ENCODE results near the gene IRF2BPL.

The IRF2BPL gene

GRCh38 chr14:77032844-77033621, 4.5 kb upstream of the IRF2BPL start:
- peak; percentile 98 for DNase-seq
- peak overlapping the region; percentile 77 for H2AFZ ChIP-seq (ENCODE audit: insufficient read depth, low read length, poor library complexity)
- peak overlapping the region; percentile 88 for H2AK5ac ChIP-seq (ENCODE audit: low read length)
- peak overlapping the region; percentile 95 for H2BK120ac ChIP-seq (ENCODE audit: insufficient read depth, low read length, poor library complexity)
- peak overlapping the region; percentile 88 for H4K8ac ChIP-seq (ENCODE audit: low read depth, low read length)
- H2BK5ac ChIP-seq (ENCODE audit: low read depth, low read length, poor library complexity), result peak overlapping the region; percentile 68
- peak overlapping the region; percentile 87 for H3K4ac ChIP-seq (ENCODE audit: low read depth, low read length)
- peak overlapping the region; percentile 96 for H3K18ac ChIP-seq (ENCODE audit: low read length)
- no peak overlapping the region for H3K4me3 ChIP-seq (ENCODE audit: low read depth, low read length)
- H2BK12ac ChIP-seq (ENCODE audit: low read length), result peak overlapping the region; percentile 91
- H3K9me3 ChIP-seq (ENCODE audit: insufficient read depth, low read depth, low read length), result no peaks in the 10 kb centered on the region
- H4K12ac ChIP-seq (ENCODE audit: low read depth, low read length), result peak overlapping the region; percentile 65
- H3K79me2 ChIP-seq (ENCODE audit: control insufficient read depth, insufficient read depth, low read length, poor library complexity), result peaks cover 10% of the 10 kb centered on the region
- no peaks in the 10 kb centered on the region for H3K27me3 ChIP-seq (ENCODE audit: insufficient read depth, low read length)
- H3K23ac ChIP-seq (ENCODE audit: low read length), result no peak overlapping the region
- H3K4me2 ChIP-seq (ENCODE audit: low read length), result peak overlapping the region; percentile 67
- H3K36me3 ChIP-seq (ENCODE audit: control insufficient read depth in 1 of 2, insufficient read depth in 2 of 2, low read length in 2 of 2), result no peaks in the 10 kb centered on the region
- peak overlapping the region; percentile 76 for H3K14ac ChIP-seq (ENCODE audit: low read length)
- peak overlapping the region; percentile 95 for H4K91ac ChIP-seq (ENCODE audit: low read depth, low read length)
- H3K4me1 ChIP-seq (ENCODE audit: control insufficient read depth in 1 of 2, insufficient read depth in 2 of 2, low read length in 2 of 2), result peaks cover 23 to 30% of the 10 kb centered on the region in 2 experiments
- peak overlapping the region; percentile 62 for H3K9ac ChIP-seq (ENCODE audit: low read length)
- no CpG with 5 or more reads among the region's 50 CpGs for WGBS (ENCODE audit: extremely low coverage, insufficient coverage, insufficient read length)
- H3K79me1 ChIP-seq (ENCODE audit: low read length), result peaks cover 28% of the 10 kb centered on the region
- peak overlapping the region; percentile 94 for H3K27ac ChIP-seq (ENCODE audit: low read depth, low read length)

- peak overlapping the region; percentile 91 for H2BK12ac ChIP-seq (ENCODE audit: low read length)
- peak overlapping the region; percentile 67 for H3K4me2 ChIP-seq (ENCODE audit: low read length)
- no CpG with 5 or more reads among the region's 12 CpGs for WGBS (ENCODE audit: extremely low coverage, insufficient coverage, insufficient read length)
- H4K12ac ChIP-seq (ENCODE audit: low read depth, low read length), result peak overlapping the region; percentile 65
- no peaks in the 10 kb centered on the region for H3K9me3 ChIP-seq (ENCODE audit: insufficient read depth, low read depth, low read length)
- H3K23ac ChIP-seq (ENCODE audit: low read length), result no peak overlapping the region
- H4K8ac ChIP-seq (ENCODE audit: low read depth, low read length), result peak overlapping the region; percentile 88
- H3K4ac ChIP-seq (ENCODE audit: low read depth, low read length), result peak overlapping the region; percentile 87
- DNase-seq, result no peak
- H3K79me2 ChIP-seq (ENCODE audit: control insufficient read depth, insufficient read depth, low read length, poor library complexity), result peaks cover 14% of the 10 kb centered on the region
- peak overlapping the region; percentile 94 for H3K27ac ChIP-seq (ENCODE audit: low read depth, low read length)
- no peak overlapping the region for H3K4me3 ChIP-seq (ENCODE audit: low read depth, low read length)
- peak overlapping the region; percentile 96 for H3K18ac ChIP-seq (ENCODE audit: low read length)
- H3K14ac ChIP-seq (ENCODE audit: low read length), result peak overlapping the region; percentile 76
- no peaks in the 10 kb centered on the region for H3K27me3 ChIP-seq (ENCODE audit: insufficient read depth, low read length)
- H3K79me1 ChIP-seq (ENCODE audit: low read length), result peaks cover 31% of the 10 kb centered on the region
- H2BK120ac ChIP-seq (ENCODE audit: insufficient read depth, low read length, poor library complexity), result peak overlapping the region; percentile 95
- peak overlapping the region; percentile 72 for H2AFZ ChIP-seq (ENCODE audit: insufficient read depth, low read length, poor library complexity)
- peak overlapping the region; percentile 88 for H2AK5ac ChIP-seq (ENCODE audit: low read length)
- H3K4me1 ChIP-seq (ENCODE audit: control insufficient read depth in 1 of 2, insufficient read depth in 2 of 2, low read length in 2 of 2), result peaks cover 18 to 26% of the 10 kb centered on the region in 2 experiments
- peak overlapping the region; percentile 95 for H4K91ac ChIP-seq (ENCODE audit: low read depth, low read length)
- peak overlapping the region; percentile 3 for H3K9ac ChIP-seq (ENCODE audit: low read length)
- no peaks in the 10 kb centered on the region for H3K36me3 ChIP-seq (ENCODE audit: control insufficient read depth in 1 of 2, insufficient read depth in 2 of 2, low read length in 2 of 2)
- H2BK5ac ChIP-seq (ENCODE audit: low read depth, low read length, poor library complexity), result peak overlapping the region; percentile 66
Observed at GRCh38 chr14:77032491-77032843, 4.0 kb upstream of the IRF2BPL start.

GRCh38 chr14:77031759-77032490, 3.4 kb upstream of the IRF2BPL start:
- Histone ChIP-seq H4K91ac (ENCODE audit: low read depth, low read length) (peak overlapping the region; percentile 95), H3K79me2 (ENCODE audit: control insufficient read depth, insufficient read depth, low read length, poor library complexity) (peaks cover 19% of the 10 kb centered on the region), H3K4ac (ENCODE audit: low read depth, low read length) (peak overlapping the region; percentile 87), H2BK12ac (ENCODE audit: low read length) (peak overlapping the region; percentile 91), H2BK5ac (ENCODE audit: low read depth, low read length, poor library complexity) (peak overlapping the region; percentile 66), H3K79me1 (ENCODE audit: low read length) (peaks cover 36% of the 10 kb centered on the region), H3K36me3 (ENCODE audit: control insufficient read depth in 1 of 2, insufficient read depth in 2 of 2, low read length in 2 of 2) (no peaks in the 10 kb centered on the region), H4K12ac (ENCODE audit: low read depth, low read length) (peak overlapping the region; percentile 65), H3K9me3 (ENCODE audit: insufficient read depth, low read depth, low read length) (no peaks in the 10 kb centered on the region), H3K9ac (ENCODE audit: low read length) (no peak overlapping the region), H3K4me3 (ENCODE audit: low read depth, low read length) (no peak overlapping the region), H3K14ac (ENCODE audit: low read length) (peak overlapping the region; percentile 76), H4K8ac (ENCODE audit: low read depth, low read length) (no peak overlapping the region), H2AFZ (ENCODE audit: insufficient read depth, low read length, poor library complexity) (no peak overlapping the region), H3K4me2 (ENCODE audit: low read length) (no peak overlapping the region), H3K23ac (ENCODE audit: low read length) (no peak overlapping the region), H3K27ac (ENCODE audit: low read depth, low read length) (peak overlapping the region; percentile 94), H3K18ac (ENCODE audit: low read length) (peak overlapping the region; percentile 96), H2BK120ac (ENCODE audit: insufficient read depth, low read length, poor library complexity) (peak overlapping the region; percentile 95), H2AK5ac (ENCODE audit: low read length) (peak overlapping the region; percentile 88), H3K4me1 (ENCODE audit: control insufficient read depth in 1 of 2, insufficient read depth in 2 of 2, low read length in 2 of 2) (peaks cover 17 to 23% of the 10 kb centered on the region in 2 experiments), H3K27me3 (ENCODE audit: insufficient read depth, low read length) (no peaks in the 10 kb centered on the region)
- no CpG with 5 or more reads among the region's 8 CpGs for WGBS (ENCODE audit: extremely low coverage, insufficient coverage, insufficient read length)
- DNase-seq, result peak; percentile 55 to 56

GRCh38 chr14:77027538-77028383, 747 bp downstream of the IRF2BPL start:
- WGBS (ENCODE audit: extremely low coverage, insufficient coverage, insufficient read length), result no CpG with 5 or more reads among the region's 81 CpGs
- peak overlapping the region; percentile 98 for H4K91ac ChIP-seq (ENCODE audit: low read depth, low read length)

More at GRCh38 chr14:77027538-77028383, 747 bp downstream of the IRF2BPL start:
- Histone ChIP-seq H3K36me3 (ENCODE audit: control insufficient read depth in 1 of 2, insufficient read depth in 2 of 2, low read length in 2 of 2) (peaks cover 11 to 14% of the 10 kb centered on the region in 2 experiments), H3K79me1 (ENCODE audit: low read length) (peaks cover 45% of the 10 kb centered on the region), H4K12ac (ENCODE audit: low read depth, low read length) (peak overlapping the region; percentile 83), H3K79me2 (ENCODE audit: control insufficient read depth, insufficient read depth, low read length, poor library complexity) (peaks cover 34% of the 10 kb centered on the region), H3K4me2 (ENCODE audit: low read length) (peak overlapping the region; percentile 72), H3K4ac (ENCODE audit: low read depth, low read length) (peak overlapping the region; percentile 92), H3K23ac (ENCODE audit: low read length) (no peak overlapping the region), H3K4me3 (ENCODE audit: low read depth, low read length) (peak overlapping the region; percentile 81), H2AFZ (ENCODE audit: insufficient read depth, low read length, poor library complexity) (peak overlapping the region; percentile 77), H4K8ac (ENCODE audit: low read depth, low read length) (peak overlapping the region; percentile 90), H2AK5ac (ENCODE audit: low read length) (peak overlapping the region; percentile 90), H3K9ac (ENCODE audit: low read length) (peak overlapping the region; percentile 81), H3K9me3 (ENCODE audit: insufficient read depth, low read depth, low read length) (no peaks in the 10 kb centered on the region), H2BK12ac (ENCODE audit: low read length) (peak overlapping the region; percentile 93), H3K27me3 (ENCODE audit: insufficient read depth, low read length) (no peaks in the 10 kb centered on the region), H3K18ac (ENCODE audit: low read length) (peak overlapping the region; percentile 97), H2BK120ac (ENCODE audit: insufficient read depth, low read length, poor library complexity) (peak overlapping the region; percentile 93), H3K4me1 (ENCODE audit: control insufficient read depth in 1 of 2, insufficient read depth in 2 of 2, low read length in 2 of 2) (peaks cover 28 to 39% of the 10 kb centered on the region in 2 experiments), H2BK5ac (ENCODE audit: low read depth, low read length, poor library complexity) (peak overlapping the region; percentile 96), H3K27ac (ENCODE audit: low read depth, low read length) (peak overlapping the region; percentile 99), H3K14ac (ENCODE audit: low read length) (peak overlapping the region; percentile 93)
- peak; percentile 97 to 98 for DNase-seq
